A549 (cell line): ENCODE results near the gene PADI2. TPM values are rescaled to one million over a fixed set of nuclear protein-coding genes. Genes with fewer than 3 reads are reported as not detected.
A peak's percentile ranks its signal among the peaks of the same experiment; 100 is the strongest.

Experiments
- ATAC-seq, 2 experiments: fragments of 200-7000 bp in 1 of 2; fragments of >200 bp in 1 of 2; cut with Nextera tagmentation in 1 of 2; cut with Tn5 transposase in 1 of 2; 3 replicates each; pipeline versions ENCODE4 v1.8.0 to v1.9.1; 2018 to 2020; ENCODE audit warnings: mild to moderate bottlenecking in 1 of 2, moderate library complexity in 1 of 2
- CTCF ChIA-PET: fragments of 300-600 bp; sonication (Branson Sonifier 250); formaldehyde crosslinking; extraction: SDS; loops from one replicate; lab custom pipeline; 2021; ENCODE audit warnings: antibody characterized with exemption, inconsistent platforms; lab: Yijun Ruan, JAX
- POLR2A ChIA-PET: fragments of 350-600 bp; formaldehyde crosslinking; extraction: SDS; loops from one replicate; lab custom pipeline; 2021; ENCODE audit warnings: antibody characterized with exemption, inconsistent platforms; lab: Yijun Ruan, JAX
- DNase-seq, 2 experiments: peaks; one replicate each; pipeline versions ENCODE4 v3.0.0 to v3.0.0-alpha.2; 2011 to 2016; ENCODE audit warnings: low read depth in 1 of 2, low spot score in 1 of 2
- FAIRE-seq: peaks from 2 replicates; lab custom pipeline; 2011; peaks lifted over from hg19 to GRCh38; lab: Jason Lieb, UNC
- H3K27ac ChIP-seq, 2 experiments: fragments of >200 bp; sonication (Bioruptor Twin); formaldehyde crosslinking; 3 replicates each; pipeline ENCODE4 v1.5.1; 2016 to 2017
- H3K4me1 ChIP-seq: fragments of >200 bp; sonication (Bioruptor Twin); formaldehyde crosslinking; 3 replicates; pipeline ENCODE4 v1.6.1; 2016
- H3K4me2 ChIP-seq: fragments of >200 bp; sonication (Bioruptor Twin); formaldehyde crosslinking; 3 replicates; pipeline ENCODE4 v1.6.1; 2016
- H3K4me3 ChIP-seq: fragments of >200 bp; sonication (Bioruptor Twin); formaldehyde crosslinking; 3 replicates; pipeline ENCODE4 v1.5.1; 2016
- H3K9me3 ChIP-seq: fragments of >200 bp; sonication (Bioruptor Twin); formaldehyde crosslinking; 3 replicates; pipeline ENCODE4 v1.6.1; 2016
- CBX2 ChIP-seq: fragments of 200-600 bp; sonication (generic); IDR thresholded peaks from 2 replicates; pipeline ENCODE4 v1.6.1; 2016; ENCODE audit warnings: low read depth, mild to moderate bottlenecking, borderline replicate concordance
- CBX8 ChIP-seq: fragments of 200-600 bp; sonication (generic); IDR thresholded peaks from 2 replicates; pipeline ENCODE4 v1.6.1; 2016
- CEBPB ChIP-seq, 2 experiments: fragments of >200 bp in 1 of 2; sonication (Bioruptor Twin) in 1 of 2; formaldehyde crosslinking in 1 of 2; IDR thresholded peaks; 2 replicates each; pipeline ENCODE4 v1.6.1; 2012 to 2016
- EHMT2 ChIP-seq: fragments of 200-600 bp; sonication (generic); IDR thresholded peaks from 2 replicates; pipeline ENCODE4 v1.6.1; 2016; ENCODE audit warnings: antibody characterized with exemption, low read depth, mild to moderate bottlenecking, moderate library complexity
- EP300 ChIP-seq, 2 experiments: fragments of >200 bp; sonication (Bioruptor Twin); formaldehyde crosslinking; IDR thresholded peaks; 2 replicates in 1 of 2; 3 replicates in 1 of 2; pipeline ENCODE4 v1.6.1; 2016 to 2017
- FOSB ChIP-seq: fragments of 250-450 bp; sonication (Bioruptor Pico); IDR thresholded peaks from 2 replicates; pipeline ENCODE4 v1.5.0; 2020; ENCODE audit warnings: mild to moderate bottlenecking, moderate library complexity
- HOXA7 ChIP-seq: fragments of 250-450 bp; sonication (Bioruptor Pico); IDR thresholded peaks from 2 replicates; pipeline ENCODE4 v1.5.0; 2020; ENCODE audit warnings: mild to moderate bottlenecking, moderate library complexity
- HOXB5 ChIP-seq: fragments of 250-450 bp; sonication (Bioruptor Pico); IDR thresholded peaks from 2 replicates; pipeline ENCODE4 v1.5.0; 2020; ENCODE audit warnings: mild to moderate bottlenecking, moderate library complexity
- JUN ChIP-seq, 2 experiments: fragments of >200 bp; sonication (Bioruptor Twin); formaldehyde crosslinking; IDR thresholded peaks; 2 replicates in 1 of 2; 3 replicates in 1 of 2; pipeline ENCODE4 v1.6.1; 2016 to 2017
- KDM5A ChIP-seq: fragments of 200-600 bp; sonication (generic); IDR thresholded peaks from 2 replicates; pipeline ENCODE4 v1.6.1; 2016; ENCODE audit warnings: antibody characterized with exemption, mild to moderate bottlenecking
- NPAS2 ChIP-seq: fragments of 250-450 bp; sonication (Bioruptor Pico); IDR thresholded peaks from 2 replicates; pipeline ENCODE4 v1.8.0; 2022; ENCODE audit warnings: mild to moderate bottlenecking, moderate library complexity, borderline replicate concordance
- PHF8 ChIP-seq: fragments of 200-600 bp; sonication (generic); IDR thresholded peaks from 2 replicates; pipeline ENCODE4 v1.6.1; 2016; ENCODE audit warnings: low read depth, mild to moderate bottlenecking, antibody characterized with exemption, moderate library complexity, borderline replicate concordance
- RAD21 ChIP-seq, 2 experiments: fragments of >200 bp in 1 of 2; sonication (Bioruptor Twin) in 1 of 2; formaldehyde crosslinking in 1 of 2; IDR thresholded peaks in 1 of 2; conservative IDR thresholded peaks in 1 of 2; 2 replicates in 1 of 2; 3 replicates in 1 of 2; pipeline ENCODE4 v1.6.1; 2012 to 2018; ENCODE audit warnings: inconsistent platforms in 1 of 2
- RARB ChIP-seq: fragments of 250-450 bp; sonication (Bioruptor Pico); IDR thresholded peaks from 2 replicates; pipeline ENCODE4 v1.8.0; 2021; ENCODE audit warnings: mild to moderate bottlenecking, moderate library complexity
- RCOR1 ChIP-seq: fragments of 150-350 bp; IDR thresholded peaks from 2 replicates; pipeline ENCODE4 v1.6.1; 2014; ENCODE audit warnings: antibody characterized with exemption, low read length, low read depth
- RNF2 ChIP-seq: fragments of 200-600 bp; sonication (generic); IDR thresholded peaks from 2 replicates; pipeline ENCODE4 v1.6.1; 2016; ENCODE audit warnings: low read depth, mild to moderate bottlenecking, antibody characterized with exemption, moderate library complexity, borderline replicate concordance
- SREBF2 ChIP-seq: fragments of 450-650 bp; IDR thresholded peaks from 2 replicates; pipeline ENCODE4 v1.6.1; 2014; ENCODE audit warnings: mild to moderate bottlenecking, moderate library complexity
- ZFP36 ChIP-seq: fragments of 450-650 bp; IDR thresholded peaks from 2 replicates; pipeline ENCODE4 v1.6.1; 2014; ENCODE audit warnings: borderline replicate concordance; ENCODE audit not compliant: partially characterized antibody
- ZNF302 ChIP-seq: fragments of 250-450 bp; sonication (Bioruptor Pico); IDR thresholded peaks from 2 replicates; pipeline ENCODE4 v1.9.0; 2021; ENCODE audit warnings: inconsistent platforms, mild to moderate bottlenecking, moderate library complexity
- WGBS: methylation state at CpG from one replicate; pipeline ENCODE4 v1.1.6; 2017; ENCODE audit errors: missing lambda C conversion rate; 5-methylcytosine and 5-hydroxymethylcytosine counted together
- polyA plus RNA-seq, 4 experiments: library from polyadenylated mRNA; depleted of rRNA in 3 of 4; stranded (reverse); fragments of >200 nt; fragmentation: RNase III in 1 of 4; extraction: RNeasy Plus Mini Kit Qiagen cat#74134 plus additional on column Dnase treatment in 1 of 4; gene quantifications; 2 replicates in 3 of 4; 3 replicates in 1 of 4; pipeline ENCODE4 v1.2.3, GENCODE V29; 2011 to 2017
- TF ChIP-seq, protein P1 (sequence below): IDR thresholded peaks from 2 replicates; pipeline ENCODE4 v1.6.1; 2012; ENCODE audit warnings: low read depth, borderline replicate concordance
- TF ChIP-seq, protein P2 (sequence below): IDR thresholded peaks from 2 replicates; pipeline ENCODE4 v1.6.1; 2012
- TF ChIP-seq, protein P3 (sequence below): fragments of 450-650 bp; IDR thresholded peaks from 2 replicates; pipeline ENCODE4 v1.6.1; 2014; ENCODE audit warnings: antibody characterized with exemption

The PADI2 gene
- polyA plus RNA-seq, 2 of the 4 experiments (the other 2 are of a cell fraction), result 1.1 to 1.3 TPM

DNA sequence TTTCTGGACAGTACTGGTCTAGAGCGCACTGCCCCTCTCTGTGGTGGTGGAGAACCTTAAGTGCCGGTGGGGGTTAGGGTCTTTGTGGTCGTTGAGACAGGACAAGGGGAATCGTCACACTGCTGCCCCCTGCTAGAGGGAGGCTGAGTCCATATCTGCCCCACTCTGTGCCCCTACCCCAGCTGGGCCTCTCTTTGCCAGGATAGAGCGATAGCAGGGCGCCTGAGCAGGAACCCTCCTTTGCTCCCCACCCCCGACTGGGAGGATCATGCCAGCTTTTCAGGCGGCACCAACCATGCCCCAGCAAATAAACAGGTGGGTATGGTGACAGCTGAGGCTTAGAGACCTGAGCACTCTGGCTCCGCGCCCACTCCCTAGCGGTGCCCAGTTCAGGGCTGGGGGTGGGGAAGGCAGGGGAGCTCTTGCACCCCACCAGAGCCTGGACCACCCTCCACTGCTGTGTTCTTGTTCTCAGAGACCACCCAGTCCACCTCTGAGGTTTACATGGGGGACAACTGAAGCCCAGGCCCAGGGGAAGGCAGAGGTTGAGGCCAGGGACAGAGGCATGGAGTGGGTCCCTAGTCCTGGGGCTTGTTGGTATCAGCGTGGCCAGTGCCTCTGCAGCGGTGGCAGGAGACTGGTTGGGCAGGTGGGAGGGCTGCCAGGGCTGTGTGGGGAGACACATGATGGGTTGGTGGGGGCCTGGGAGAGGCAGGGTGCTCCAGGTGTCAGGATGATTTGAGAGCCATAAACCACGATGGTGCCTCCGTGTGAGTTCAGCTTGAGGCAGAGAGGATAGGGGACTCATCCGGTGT is 1.6 kb downstream of the PADI2 start:
- TF ChIP-seq, protein P1, sequence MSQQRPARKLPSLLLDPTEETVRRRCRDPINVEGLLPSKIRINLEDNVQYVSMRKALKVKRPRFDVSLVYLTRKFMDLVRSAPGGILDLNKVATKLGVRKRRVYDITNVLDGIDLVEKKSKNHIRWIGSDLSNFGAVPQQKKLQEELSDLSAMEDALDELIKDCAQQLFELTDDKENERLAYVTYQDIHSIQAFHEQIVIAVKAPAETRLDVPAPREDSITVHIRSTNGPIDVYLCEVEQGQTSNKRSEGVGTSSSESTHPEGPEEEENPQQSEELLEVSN, result no peak
- TF ChIP-seq EHMT2 (no peak), CEBPB (IDR thresholded peaks at IDR 0.05) (no peak), ZFP36 (no peak), JUN (IDR thresholded peaks at IDR 0.05) (no peak), SREBF2 (no peak), HOXA7 (CRISPR knock-in tag) (no peak), KDM5A (no peak), HOXB5 (CRISPR knock-in tag) (no peak), CBX2 (no peak), PHF8 (no peak), EP300 (IDR thresholded peaks at IDR 0.05) (no peak), RNF2 (no peak)
- no peak for FAIRE-seq
- Histone ChIP-seq H3K4me3 (no peak overlapping the region), H3K4me2 (no peak overlapping the region), H3K4me1 (peaks cover 18% of the 10 kb centered on the region), H3K27ac (no peak overlapping the region), H3K9me3 (no peaks in the 10 kb centered on the region)
- DNase-seq, result no peak
- ChIA-PET CTCF (interaction anchor here (0.9 to 13.4 kb wide), 3 partner anchors 8 to 263 kb away, joined by 3 to 380 read pairs (median 5); no protein-coding TSS in a partner anchor), POLR2A (no interaction called here)
- 79% methylated on average over 11 of the region's 16 CpGs for WGBS
- no peak for ATAC-seq

DNA sequence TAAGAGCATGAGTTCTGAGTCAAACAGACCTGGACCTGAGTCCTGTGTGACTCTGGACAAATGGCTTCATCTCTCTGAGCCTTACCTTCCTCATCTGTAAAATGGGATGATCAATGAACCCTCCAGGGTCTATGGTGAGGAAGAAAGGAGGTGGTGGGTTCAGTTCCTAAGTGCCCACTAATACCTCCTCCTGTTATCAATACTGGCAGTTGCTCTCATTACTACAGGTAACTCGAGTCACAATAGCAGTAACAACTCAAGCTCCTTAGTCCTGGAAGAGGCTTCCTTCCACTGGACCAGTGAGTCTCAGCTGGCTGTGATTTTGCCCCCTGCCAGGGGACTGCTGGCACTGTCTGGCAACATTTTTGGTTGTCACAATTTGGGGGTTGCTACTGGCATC is 2.6 kb downstream of the PADI2 start:
- H3K4me3 ChIP-seq, result no peak overlapping the region
- ATAC-seq, result no peak
- H3K4me2 ChIP-seq, result no peak overlapping the region
- CTCF ChIA-PET, result no interaction called here
- no peak for TF ChIP-seq JUN (IDR thresholded peaks at IDR 0.05)
- TF ChIP-seq RARB (CRISPR knock-in tag), result no peak
- H3K4me1 ChIP-seq, result peaks cover 8% of the 10 kb centered on the region; the same call in 2 of the 3 replicates
- no peaks in the 10 kb centered on the region for H3K9me3 ChIP-seq
- H3K27ac ChIP-seq, result no peak overlapping the region
- FAIRE-seq, result no peak
- POLR2A ChIA-PET, result no interaction called here
- 7% methylated on average over 1 of the region's 1 CpG for WGBS
- DNase-seq, result no peak

DNA sequence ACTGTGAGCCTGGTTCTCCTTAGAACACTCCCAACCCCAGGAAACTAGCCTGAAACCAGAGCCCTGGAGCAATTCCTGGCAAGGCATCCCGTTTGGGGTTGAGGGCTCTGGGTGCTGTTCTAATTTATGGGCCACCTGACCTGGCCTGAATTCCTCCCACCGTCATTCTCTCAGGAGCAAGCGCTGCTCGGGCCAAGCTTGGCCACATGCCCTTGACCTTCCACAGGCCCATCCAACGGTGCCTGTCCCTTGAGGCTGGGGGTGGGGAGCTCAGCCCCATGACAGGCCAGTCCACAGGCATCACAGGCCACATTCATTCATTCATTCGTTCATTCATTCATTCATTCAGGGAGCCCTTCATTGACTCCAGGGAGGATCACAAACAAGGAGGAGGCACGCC is 5.3 kb downstream of the PADI2 start:
- no peak overlapping the region for H3K27ac ChIP-seq
- ChIA-PET POLR2A (no interaction called here), CTCF (interaction anchor here (0.6 to 4.2 kb wide), 3 partner anchors 10 to 161 kb away, joined by 3 to 19 read pairs (median 3); no protein-coding TSS in a partner anchor)
- no peak overlapping the region for H3K4me2 ChIP-seq
- H3K4me1 ChIP-seq, result 0 out of 3 replicates have a peak, but pooled peaks cover 3% of the 10 kb centered on the region
- FAIRE-seq, result no peak
- H3K4me3 ChIP-seq, result no peak overlapping the region
- DNase-seq, result no peak
- TF ChIP-seq EP300 (IDR thresholded peaks at IDR 0.05) (no peak), CBX8 (no peak), RCOR1 (no peak), HOXA7 (CRISPR knock-in tag) (no peak), RAD21 (conservative IDR thresholded peaks at IDR 0.05 in 1 of 2, IDR thresholded peaks at IDR 0.05 in 1 of 2) (no peak)
- ATAC-seq, result no peak
- H3K9me3 ChIP-seq, result no peaks in the 10 kb centered on the region
- 49% methylated on average over 6 of the region's 7 CpGs for WGBS

DNA sequence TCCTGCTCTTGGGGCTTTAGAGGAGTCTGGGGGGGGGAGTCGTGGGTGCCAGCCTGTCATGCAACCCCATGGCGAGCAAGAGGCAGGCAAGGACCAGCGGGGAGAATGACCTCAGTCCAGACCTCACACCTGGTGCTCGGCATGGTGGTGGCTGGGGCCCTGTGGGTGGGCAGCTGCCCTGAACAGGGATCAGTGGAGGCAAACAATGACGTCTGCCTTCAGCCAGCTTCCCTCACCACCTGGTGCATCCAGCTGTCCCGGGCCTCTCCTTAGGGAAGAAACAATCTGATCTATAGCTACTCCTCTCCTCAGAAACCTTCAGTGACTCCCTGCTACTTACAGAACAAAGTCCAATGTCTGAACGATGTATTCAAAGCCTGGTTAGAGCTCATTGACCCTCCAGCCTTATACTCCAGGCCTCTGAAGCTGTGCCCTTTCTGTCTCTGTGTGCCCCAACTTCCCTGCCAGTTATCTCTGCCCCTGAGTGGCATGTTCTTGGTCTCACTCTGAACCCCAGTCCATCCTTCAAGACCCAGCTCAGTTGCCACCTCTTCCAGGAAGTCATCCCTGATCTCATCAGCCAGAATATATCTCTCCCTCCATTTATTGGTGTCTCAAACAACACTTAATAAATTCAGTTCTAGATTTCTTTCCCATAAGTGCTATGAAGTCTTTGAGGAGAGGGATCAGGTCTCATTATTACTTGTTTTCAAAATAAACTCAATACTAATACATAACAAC is 6.6 kb downstream of the PADI2 start:
- FAIRE-seq, result no peak
- ATAC-seq, result no peak
- POLR2A ChIA-PET, result no interaction called here

More for the DNA sequence above, 6.6 kb downstream of the PADI2 start:
- CTCF ChIA-PET, result interaction anchor here (0.9 to 4.2 kb wide), 4 partner anchors 13 to 162 kb away, joined by 3 to 19 read pairs (median 4); no protein-coding TSS in a partner anchor
- TF ChIP-seq, protein P2, sequence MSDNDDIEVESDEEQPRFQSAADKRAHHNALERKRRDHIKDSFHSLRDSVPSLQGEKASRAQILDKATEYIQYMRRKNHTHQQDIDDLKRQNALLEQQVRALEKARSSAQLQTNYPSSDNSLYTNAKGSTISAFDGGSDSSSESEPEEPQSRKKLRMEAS, result no peak
- TF ChIP-seq FOSB, result no peak
- TF ChIP-seq, protein P3, sequence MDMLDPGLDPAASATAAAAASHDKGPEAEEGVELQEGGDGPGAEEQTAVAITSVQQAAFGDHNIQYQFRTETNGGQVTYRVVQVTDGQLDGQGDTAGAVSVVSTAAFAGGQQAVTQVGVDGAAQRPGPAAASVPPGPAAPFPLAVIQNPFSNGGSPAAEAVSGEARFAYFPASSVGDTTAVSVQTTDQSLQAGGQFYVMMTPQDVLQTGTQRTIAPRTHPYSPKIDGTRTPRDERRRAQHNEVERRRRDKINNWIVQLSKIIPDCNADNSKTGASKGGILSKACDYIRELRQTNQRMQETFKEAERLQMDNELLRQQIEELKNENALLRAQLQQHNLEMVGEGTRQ, result no peak
- TF ChIP-seq NPAS2 (CRISPR knock-in tag), result no peak
- TF ChIP-seq ZNF302 (CRISPR knock-in tag), result no peak
- no peak for TF ChIP-seq CBX2
- TF ChIP-seq ZFP36, result peak; percentile 72
- Histone ChIP-seq H3K4me2 (no peak overlapping the region), H3K4me1 (no peaks in the 10 kb centered on the region), H3K27ac (no peak overlapping the region), H3K9me3 (no peaks in the 10 kb centered on the region), H3K4me3 (no peak overlapping the region)
- no peak for DNase-seq
- WGBS, result 50% methylated on average over 5 of the region's 7 CpGs
